Activated effector memory CD4-positive, alpha-beta T cell treated with Interleukin-2 at 50 U/mL for 16 hours (primary cell): ENCODE measurements around the gene TTC6.

Experiments used
- DNase-seq: peaks from one replicate; pipeline ENCODE4 v3.0.0-alpha.2; 2020

The TTC6 gene

GRCh38 chr14:37585971-37586796 is 9.2 kb upstream of the TTC6 start:
- DNase-seq, result no peak

GRCh38 chr14:37586797-37587130 is 8.7 kb upstream of the TTC6 start:
- DNase-seq, result no peak

GRCh38 chr14:37587131-37587803 is 8.2 kb upstream of the TTC6 start:
- DNase-seq, result no peak

- DNase-seq, result no peak
Observed at GRCh38 chr14:37587881-37588666, 7.4 kb upstream of the TTC6 start.

GRCh38 chr14:37588667-37588955 is 6.8 kb upstream of the TTC6 start:
- no peak for DNase-seq

GRCh38 chr14:37588956-37589714 is 6.3 kb upstream of the TTC6 start:
- no peak for DNase-seq

GRCh38 chr14:37589715-37590427 is 5.6 kb upstream of the TTC6 start:
- no peak for DNase-seq

- no peak for DNase-seq
Observed at GRCh38 chr14:37590428-37591139, 4.8 kb upstream of the TTC6 start.

GRCh38 chr14:37591311-37591940 is 4.0 kb upstream of the TTC6 start:
- DNase-seq, result no peak

GRCh38 chr14:37591941-37592481 is 3.4 kb upstream of the TTC6 start:
- DNase-seq, result no peak

- no peak for DNase-seq
Observed at GRCh38 chr14:37592482-37593408, 2.7 kb upstream of the TTC6 start.

- no peak for DNase-seq
Observed at GRCh38 chr14:37593511-37594237, 1.8 kb upstream of the TTC6 start.

- no peak for DNase-seq
Observed at GRCh38 chr14:37594238-37594970, 1.0 kb upstream of the TTC6 start.

GRCh38 chr14:37595809-37596621 is 586 bp downstream of the TTC6 start:
- no peak for DNase-seq

GRCh38 chr14:37596790-37597472 is 1.5 kb downstream of the TTC6 start:
- DNase-seq, result no peak

GRCh38 chr14:37597538-37597913 is 2.1 kb downstream of the TTC6 start:
- no peak for DNase-seq
